Measurements from ENCODE around the gene LGALS9.

- TF ChIP-seq CTCF (IDR thresholded peaks at IDR 0.05; ENCODE audit: low read depth, low read length) (peak; percentile 91), EZH2phosphoT487 (IDR thresholded peaks at IDR 0.05; ENCODE audit: low read depth) (no peak)
Observed at GRCh38 chr17:27602721-27603420, 28.1 kb upstream of the LGALS9 start.
